ENCODE measurements around the gene C10orf71.

The C10orf71 gene

DNA sequence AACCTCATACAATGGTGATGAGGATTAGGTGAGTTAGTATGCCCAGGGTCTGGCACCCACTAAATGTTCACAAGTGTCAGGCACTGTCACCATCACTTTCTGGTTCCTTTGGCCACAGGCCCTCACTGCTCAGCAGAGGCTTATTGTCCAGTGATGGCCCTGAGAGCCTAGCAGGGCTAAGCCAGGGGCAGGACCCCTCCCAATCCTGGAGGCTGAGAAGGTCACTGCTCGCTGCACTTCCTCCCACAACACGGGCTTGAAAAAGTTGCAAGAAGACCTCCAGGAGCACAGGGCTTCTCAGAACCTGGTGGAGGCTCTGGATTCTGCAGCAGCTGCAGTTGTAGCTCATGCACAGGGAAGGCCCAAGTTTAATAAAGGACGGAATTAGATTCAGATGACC lies 48.9 kb downstream of the C10orf71 start:
- DNase-seq, result no peak

DNA sequence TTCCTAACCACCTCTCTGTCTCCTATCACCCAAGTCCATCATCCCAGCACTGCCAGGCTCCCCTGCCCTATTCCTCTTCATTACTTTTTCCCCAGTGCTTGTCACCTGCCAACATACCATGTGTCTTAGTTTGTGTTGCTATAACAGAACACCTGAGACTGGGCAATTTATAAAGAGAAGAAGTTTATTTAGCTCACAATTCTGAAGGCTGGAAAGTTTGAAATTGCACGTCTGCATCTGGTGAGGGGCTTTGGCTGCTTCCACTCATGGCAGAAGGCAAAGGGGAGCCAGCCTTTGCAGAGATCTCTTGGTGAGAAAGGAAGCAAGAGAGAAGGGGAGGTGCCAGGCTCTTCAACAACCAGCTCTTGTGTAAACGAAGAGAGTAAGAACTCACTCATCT lies 49.6 kb downstream of the C10orf71 start:
- DNase-seq, result no peak

DNA sequence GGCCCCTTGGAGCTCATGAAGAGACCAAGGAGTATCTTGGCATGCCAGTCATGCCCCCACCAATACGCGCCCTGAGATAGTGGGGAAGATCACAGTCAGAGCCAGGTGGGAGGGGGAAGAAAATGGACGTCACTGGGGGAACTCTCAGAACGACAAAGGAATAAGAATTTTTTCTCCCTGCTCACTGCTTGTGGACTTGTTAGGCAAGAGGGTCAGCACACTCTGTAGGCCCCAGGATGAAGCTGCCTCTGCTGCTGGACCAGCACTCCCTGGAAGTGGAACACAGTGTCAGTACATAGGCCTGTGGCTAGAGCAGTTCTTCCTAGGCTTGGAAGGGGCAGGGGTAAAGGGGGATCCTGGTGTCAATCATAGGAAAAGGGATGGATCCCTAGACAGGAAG lies 50.4 kb downstream of the C10orf71 start:
- no peak for DNase-seq

DNA sequence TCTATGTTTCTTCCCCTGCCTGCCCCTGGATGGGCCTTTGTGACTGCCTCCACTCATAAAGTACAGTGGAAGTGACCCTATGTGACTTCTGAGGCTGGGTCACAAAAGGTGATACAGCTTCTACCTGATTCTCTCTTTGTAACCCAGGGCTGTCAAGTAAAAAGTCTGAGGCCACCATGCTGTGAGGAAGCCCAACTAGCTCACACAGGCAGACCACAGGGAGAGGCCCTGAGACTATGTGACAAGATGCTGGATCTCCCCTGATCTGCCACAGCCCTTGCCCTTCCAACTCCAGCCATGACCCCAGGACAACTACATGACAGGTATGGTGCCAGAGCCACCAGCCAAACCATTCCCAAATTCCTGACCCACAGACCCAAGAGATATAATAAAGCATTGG lies 51.2 kb downstream of the C10orf71 start:
- no peak for DNase-seq

DNA sequence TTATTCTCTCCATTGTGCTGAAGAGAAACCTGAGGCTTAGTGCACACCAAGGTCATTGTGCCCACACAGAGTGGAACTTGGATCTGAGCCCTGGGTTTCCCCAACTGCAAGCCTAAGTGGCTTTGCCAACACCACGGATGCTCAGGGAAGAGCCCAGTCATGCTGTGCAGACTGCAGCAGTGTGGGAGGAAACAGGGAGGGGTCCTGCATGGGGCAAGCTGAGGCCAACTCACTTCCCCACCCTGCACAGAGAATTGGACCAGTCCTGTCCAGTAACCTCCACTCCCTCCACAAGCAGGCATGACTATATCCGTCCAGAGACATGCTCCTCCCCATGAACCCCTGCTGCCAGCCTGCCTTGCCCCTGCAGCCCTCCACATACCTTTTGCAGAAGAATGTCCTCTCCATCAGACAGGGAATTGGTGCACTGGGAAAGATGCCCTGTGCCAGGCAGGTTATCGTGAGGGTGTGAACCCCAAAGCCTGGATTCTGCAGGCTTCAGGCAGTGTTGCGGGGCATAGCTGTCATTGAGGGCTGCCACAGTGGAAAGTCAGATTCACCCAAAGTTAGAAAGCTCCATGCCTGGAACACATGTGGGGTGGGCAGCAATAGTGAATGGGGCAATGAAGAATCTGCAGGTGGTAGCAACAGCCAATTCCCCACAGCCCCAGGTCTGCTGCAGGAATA lies 52.0 kb downstream of the C10orf71 start:
- DNase-seq, result no peak

DNA sequence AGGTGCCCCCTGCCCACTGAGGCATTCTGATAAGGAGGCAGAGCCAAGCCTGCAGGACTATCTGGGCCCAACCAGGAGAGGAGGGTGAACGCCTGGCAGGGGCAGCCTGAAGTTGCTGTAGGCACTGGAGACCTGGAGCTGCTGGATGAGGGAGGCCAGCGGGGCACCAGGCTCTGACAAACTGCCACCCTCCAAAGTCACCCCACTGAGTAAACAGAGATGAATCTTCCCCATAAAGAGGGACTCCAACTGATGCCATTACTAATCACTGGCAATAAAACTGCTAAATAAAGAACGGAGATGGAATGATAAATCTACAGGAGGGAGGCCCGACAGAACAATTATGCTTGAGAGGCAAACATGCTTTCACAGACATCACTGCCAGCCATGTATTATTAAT lies 52.7 kb downstream of the C10orf71 start:
- no peak for DNase-seq

DNA sequence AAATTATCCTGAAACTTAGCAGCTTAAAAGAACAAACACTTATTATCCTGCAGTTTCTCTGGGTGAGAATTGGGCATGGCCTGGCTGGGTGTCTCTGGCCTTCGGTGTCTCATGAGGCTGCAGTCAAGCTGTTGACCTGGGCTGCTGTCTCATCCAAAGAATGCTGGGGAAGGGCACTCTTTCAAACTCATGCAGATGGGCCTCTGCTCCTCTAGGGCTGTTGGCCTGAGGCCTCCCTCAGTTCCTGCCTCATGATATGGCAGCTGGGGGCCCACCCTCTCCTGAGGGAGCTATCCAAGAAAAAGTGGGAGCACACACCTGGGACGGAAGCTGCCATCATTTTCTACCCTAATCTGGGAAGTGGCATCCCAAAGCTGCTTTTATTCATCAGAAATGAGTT lies 53.4 kb downstream of the C10orf71 start:
- no peak for DNase-seq

DNA sequence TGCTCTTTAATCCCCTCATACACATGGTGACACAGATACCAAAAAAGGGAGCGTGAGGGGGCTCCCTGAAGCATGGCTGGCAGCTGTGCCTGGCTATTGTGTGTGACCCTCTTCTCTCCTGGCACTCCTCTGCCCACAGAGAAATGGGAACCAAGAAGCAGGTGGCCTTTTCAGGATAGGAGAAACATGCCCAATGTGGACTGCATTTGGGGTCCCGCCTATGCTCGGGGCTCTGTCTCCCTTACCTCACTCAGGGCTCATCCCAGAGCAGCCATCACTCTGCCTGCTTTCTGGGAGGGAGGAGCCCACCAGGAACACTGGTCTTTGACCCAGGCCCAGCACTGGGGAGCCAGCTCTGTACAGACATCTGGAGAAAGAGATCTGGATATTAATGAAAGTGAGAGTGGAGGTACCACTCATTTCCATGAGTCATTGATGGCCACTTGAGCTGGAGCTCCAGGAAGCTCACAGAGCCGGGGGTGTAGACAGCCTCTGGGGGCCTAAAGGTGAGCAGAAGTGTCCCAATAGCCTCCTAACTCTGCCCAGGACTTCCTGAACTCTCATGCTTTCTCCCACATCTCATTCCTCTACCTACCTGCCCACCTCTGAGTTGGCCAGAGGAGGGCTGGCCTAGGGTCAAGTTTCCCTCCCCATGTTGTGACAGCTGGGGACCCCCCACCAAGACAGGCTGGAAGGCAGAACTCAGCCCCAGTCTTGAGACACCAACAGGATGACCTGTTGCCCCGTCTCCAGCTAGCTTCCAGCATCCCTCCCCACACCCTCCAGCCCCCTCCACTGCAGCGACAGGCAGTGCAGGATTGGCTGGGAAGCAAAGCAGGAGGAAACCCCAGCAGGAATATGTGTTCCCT lies 54.3 kb downstream of the C10orf71 start:
- no peak for DNase-seq

DNA sequence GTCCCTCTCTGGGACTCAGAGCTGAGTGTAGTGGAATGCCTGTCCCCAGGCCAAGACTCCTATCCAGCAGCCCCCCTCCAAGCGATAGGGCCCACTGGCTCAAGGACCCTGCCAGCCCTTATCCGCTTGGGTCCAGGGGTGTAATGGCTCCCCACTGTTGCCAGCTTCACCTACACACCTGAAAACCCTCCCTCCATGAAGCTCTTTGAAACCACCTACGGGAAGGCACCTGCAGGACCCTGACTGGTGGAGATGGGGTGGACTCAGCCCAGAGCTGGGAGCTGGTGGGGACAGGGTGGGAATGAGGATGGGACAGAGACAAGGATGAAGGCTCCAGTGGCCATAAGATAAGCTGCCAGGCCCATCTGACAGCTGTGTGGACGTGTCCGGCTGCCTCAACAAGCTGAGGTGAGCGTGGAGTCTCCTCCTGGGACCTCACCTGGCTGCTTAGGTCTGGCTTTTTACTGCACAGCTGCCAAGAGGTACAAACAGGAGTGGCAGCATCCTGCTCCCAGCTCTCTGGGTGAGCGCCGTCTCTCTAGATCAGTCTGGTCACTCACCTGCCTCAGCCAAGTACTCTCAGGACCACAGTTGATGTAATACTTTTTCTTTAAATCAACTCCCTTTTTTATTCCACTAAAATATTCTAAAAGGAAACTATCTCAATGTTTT lies 55.1 kb downstream of the C10orf71 start:
- no peak for DNase-seq

DNA sequence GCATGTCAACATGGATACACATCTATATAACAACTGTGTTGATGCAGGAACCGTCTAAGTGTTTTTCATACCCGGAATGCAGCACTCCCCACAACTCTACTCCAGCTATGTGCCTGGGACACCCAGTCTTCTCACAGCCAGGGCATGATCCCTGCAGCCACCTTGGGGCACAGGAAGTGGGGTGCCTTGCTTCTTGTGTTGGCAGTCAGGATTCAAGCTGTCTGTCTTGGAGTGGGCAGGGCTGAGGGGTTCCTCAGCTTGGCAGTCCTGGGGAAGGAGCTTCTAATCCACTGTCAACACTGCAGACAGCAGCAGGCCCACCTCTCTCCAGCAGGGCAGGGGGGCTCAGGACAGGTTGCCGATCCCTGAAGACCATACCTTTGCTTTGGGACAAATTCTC lies 55.6 kb downstream of the C10orf71 start:
- DNase-seq, result no peak

DNA sequence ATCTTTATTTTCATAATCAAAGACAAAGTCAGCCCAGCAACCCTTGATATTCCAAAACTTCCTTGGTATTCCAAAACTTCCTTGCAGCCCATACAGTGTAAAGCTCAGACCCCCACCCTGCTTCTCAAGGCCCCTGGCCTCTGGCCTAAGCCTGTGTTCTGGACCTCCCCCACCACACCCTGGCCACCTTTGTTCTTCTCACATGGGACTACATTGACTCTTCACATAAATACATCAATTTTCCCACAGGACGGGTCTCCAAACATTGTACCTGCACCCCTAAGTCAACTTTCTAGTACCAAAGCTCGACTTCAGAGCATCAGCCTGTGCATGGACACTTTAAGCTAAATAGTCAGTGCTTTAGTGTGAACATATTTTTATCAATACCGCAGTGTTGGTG lies 56.3 kb downstream of the C10orf71 start:
- no peak for DNase-seq

DNA sequence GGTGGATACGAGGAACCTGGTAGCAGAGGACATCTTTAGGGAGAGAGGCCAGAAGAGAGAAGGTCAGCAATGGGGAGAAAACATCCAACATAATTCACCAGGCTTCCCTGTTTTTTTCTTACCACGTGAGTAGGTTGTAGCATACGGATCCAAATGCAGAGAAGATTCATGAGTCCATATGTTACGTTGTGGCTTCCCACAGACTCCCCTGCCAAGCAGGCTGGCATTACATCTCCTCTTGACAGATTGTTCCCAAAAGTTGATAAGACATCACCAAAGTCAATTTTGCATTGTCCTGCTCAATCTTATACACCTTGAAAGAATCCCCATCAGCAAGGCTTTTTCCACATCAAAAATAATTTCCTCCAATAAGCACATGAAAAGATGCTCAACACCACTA lies 57.2 kb downstream of the C10orf71 start:
- DNase-seq, result no peak

DNA sequence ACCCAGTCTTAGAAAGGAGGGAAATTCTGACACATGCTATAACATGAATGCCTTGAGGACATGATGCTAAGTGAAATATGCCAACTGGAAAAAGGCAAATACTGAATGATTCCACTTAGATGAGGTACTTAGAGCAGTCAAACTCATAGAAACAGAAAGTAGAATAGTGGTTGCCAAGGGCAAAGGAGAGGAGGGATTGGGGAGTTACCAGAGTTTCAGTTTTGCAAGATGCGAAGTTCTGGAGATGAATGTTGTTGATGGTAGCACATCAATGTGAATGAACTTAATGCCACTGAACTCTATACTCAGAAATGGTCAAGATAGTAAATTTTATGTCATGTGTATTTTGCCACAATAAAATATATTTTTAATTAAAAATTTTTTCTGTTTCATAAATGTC lies 58.0 kb downstream of the C10orf71 start:
- no peak for DNase-seq

DNA sequence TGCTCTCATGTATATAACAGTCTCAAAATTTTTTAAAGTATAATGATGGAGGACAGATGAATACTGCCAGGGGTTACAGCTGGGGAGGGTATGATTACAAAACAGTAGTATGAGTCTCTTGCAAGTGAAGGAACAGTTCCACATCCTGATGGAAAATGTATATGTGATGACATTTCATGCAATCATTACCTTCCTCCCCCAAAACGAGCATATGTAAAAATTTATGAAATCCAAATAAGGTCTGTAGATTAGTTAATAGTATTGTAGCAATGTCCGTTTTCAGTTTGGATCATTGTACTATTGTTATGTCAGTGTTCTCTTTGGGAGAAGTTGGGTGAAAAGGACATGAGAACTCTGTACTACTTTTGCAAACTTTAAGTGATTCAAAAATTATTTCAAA lies 58.9 kb downstream of the C10orf71 start:
- no peak for DNase-seq

DNA sequence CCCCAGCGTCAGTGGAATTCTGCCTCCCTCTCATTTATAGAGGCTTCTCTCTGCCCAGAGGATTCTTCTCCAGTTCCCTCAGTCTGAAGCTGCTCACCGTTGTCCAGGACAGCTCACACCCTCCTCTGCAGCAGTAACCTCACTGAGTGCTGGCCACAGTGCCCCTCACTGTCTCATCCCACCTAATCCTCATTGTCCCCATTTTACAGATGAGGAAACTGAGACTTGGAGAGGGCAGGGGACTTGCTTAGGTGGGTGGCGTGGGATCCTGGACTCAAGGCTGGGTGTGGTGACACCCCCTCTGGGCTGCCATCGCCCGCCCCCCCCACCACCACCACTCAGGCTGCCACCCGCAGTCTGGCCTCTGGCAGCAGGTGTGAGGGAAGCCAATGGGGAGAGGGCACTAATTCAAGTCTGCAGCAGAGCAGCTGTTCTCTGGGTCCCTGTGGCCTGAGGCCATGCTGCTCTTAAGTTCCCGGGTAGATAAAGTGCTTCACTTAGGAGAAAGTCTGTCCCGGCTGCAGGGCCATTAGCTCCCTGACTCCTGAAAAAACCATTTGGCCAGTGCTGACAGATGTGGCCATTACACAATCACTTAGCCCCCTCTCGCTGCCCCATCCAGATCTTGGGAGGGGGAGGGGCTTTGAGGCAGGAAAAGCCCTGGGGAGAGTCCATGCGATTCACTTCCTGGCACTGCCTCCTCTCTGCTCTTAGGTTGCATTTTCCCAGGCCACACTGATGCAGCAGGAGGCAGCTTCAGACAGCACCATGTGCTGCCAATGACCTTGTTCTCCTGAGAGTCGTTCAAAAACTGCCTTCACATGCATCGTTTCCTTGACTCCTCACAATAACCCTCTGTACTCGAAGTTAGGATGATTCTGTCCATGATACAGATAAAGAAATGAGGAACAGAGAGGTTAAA lies 60.6 kb downstream of the C10orf71 start:
- no peak for DNase-seq

DNA sequence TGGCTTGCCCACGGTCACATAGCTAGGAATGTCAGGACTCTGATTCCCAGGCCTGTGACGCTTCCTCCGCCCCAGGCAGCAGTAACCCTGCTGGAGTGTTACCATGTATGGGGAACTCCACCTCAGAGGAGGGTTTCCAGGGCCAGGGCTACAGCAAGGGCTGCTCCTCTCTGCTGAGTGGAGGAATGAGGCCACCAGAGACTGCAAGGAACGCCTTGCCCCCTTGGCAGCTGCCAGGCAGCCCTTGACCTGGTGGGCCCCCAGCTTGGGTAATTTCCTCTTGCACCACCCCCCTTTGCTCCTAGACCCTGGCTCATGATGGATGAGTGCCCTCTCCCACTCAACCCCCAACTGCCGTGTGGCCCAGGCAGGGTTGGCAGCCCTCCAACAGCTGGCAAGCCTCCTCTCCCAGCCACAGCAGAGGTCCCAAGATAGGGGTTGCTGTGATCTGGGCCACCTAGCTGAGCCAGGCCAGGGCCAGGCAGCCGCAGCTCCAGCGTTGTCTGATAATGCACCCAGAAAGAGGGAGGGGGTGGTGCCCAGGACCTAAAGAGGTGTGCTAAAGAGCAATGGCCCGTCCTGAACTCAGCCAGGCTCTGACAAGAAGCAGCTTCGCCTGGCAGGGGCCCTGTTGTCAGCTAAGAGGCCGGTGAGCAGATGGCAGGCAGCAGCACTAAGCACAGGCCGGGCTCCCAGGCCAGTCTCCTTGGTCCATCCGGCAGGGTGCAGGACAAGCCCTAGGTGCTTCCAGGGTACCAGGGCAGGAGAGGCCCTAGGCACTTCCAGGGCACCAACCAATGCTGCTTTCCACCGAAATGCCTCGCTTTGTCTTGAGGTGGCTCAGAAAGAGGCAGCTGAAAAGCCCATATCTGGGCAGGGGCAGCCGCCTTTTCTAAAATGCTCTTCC lies 61.6 kb downstream of the C10orf71 start:
- DNase-seq, result no peak

DNA sequence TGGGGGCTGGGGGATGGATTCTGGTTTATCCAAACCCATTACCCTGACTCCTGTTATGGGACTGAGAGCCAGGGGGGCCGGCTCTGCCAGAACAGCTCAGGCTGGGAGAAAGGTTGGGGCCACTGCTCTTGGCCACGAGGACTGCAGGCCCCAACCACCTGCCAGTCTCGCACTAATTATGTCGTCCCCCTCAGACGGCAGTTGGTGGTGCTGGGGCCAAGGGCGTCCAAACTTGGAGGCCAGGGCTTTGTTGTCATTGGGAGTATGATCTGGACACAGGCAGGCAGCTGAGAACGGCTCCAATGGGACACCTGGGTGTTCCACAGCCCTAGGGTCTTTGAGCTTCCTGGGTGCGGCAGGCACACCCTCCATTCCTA lies 62.2 kb downstream of the C10orf71 start:
- no peak for DNase-seq

DNA sequence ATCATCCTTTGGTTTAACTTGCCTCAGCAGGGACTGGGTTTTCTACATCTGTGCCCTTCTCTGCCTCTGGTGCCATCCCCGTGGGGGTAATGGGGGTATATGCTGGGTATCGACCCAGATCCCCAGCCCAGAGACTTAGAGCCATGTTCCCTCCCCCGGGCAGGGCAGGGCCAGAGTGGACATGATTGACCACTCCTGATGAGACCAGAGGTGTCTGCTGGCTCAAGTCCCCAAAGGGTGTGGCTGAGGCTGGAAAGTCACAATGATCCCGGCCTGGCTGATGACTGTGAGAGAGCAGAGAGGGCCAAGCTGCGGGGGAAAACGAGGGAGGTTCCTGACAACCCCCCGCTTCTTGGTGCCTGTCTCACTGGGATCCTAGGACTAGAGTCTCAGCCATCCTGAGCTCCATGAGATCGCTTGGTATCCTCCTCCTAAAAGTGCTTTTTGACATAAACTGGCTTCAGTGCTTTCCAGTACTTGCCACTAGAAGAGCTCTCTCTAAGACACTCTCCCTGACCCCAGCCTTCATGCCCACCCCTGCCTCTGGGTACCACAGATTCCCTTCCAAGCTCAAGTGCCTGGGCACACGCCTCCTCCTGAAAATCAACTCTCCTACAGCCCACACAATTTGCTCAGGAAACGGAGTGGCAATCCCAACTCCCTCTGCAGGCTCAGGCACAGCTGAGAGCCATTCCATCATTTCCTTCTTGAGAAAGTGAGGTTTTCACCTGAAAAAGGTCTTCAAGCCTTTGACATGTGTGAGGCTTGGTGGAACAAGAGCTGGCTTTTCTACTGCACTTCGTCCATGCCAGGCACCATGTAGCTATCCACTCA lies 63.0 kb downstream of the C10orf71 start:
- DNase-seq, result no peak

DNA sequence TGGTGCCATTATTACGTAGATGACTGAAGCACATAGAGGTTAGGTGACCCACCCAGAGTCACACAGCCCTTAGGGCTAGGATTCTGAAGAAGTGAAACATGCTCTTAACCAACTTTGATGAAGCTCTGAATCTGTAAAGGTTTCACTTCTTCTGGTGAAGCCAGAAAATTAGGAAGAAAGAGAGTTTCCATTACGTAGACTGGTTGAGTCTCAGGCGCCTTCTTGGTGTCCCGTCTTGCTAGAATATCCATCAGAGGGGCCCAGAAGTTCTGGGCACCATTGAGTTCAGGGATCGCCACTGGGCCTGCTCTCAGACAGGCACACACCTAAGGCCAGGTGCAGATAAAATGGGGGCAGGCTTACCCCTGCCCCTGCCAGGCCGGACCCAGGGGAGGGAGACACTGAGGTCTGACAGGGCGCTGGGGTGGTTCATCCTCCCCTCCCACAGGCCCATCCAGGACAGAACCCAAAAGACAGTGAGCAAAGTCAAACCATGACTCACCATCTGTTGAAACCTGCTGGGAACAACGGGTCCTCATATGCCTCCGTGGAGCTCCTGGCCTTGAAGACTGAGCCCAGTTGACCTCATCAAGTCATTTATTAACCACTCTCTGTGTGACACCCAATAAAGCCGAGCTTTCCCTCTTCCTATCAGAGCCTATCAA lies 63.8 kb downstream of the C10orf71 start:
- DNase-seq, result no peak

DNA sequence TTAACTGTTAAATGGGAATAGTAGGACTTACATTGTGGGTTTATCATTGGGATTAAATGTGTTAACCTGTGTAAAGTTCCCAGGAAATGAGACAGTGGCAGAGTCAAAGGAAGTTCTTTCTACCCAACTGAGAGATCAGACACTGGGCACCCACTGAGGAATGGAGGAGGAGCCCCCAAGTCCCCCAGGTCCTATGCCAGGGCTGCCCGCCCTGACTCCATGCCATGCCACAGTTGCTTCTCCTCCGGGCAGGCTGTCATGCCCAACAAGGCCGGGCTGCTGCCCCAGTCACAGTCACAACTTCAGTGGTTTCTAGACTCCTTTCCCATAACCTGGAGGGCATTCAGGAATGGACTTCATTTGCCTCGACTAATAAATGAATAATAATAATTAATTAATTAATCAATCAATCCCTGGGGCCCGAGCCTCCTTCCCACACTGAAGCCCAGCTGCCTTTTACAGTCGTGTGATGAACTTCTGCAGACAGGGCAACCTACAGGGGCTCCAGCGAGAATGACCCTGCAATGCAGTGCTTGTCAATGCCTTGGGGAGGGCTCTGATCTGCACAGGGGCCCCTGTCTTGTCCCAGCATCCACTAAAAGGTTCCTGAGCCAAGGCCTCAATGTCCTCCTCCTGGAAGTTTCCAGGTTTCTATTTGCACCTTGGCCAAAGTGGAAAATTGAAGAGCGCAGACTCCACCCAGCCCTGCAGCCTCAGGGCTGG lies 64.5 kb downstream of the C10orf71 start:
- DNase-seq, result no peak
